Spleen (tissue), 11 donors: ENCODE data around the gene SLC39A13. TPM values are rescaled to one million over a fixed set of nuclear protein-coding genes. Genes with fewer than 3 reads are reported as not detected.
A peak's percentile ranks its signal among the peaks of the same experiment; 100 is the strongest.
"Not testable (repeated sequence)": the region's sequence is repeated elsewhere in the genome, so short reads cannot be mapped to it uniquely, and the experiment has no call there.

Experiments
- DNase-seq: peaks from one replicate; pipeline ENCODE4 v3.0.0-alpha.2; 2020
- H3K27ac ChIP-seq, 8 donors: fragments of 200-600 bp; sonication (generic) in 7 of 8; 1 replicate in 4 of 8; 2 replicates in 4 of 8; pipeline versions ENCODE4 v1.5.0 to v1.8.0; 2016 to 2021; ENCODE audit warnings: inconsistent platforms in 4 of 8, mild to moderate bottlenecking in 4 of 8, moderate library complexity in 1 of 8
- H3K27me3 ChIP-seq, 7 donors: fragments of 200-600 bp; sonication (generic) in 6 of 7; replicated peaks in 1 of 7; 1 replicate in 4 of 7; 2 replicates in 3 of 7; pipeline versions ENCODE4 v1.5.0 to v1.8.0; 2016 to 2021; ENCODE audit warnings: inconsistent platforms in 3 of 7, mild to moderate bottlenecking in 1 of 7
- H3K36me3 ChIP-seq, 6 donors: fragments of 200-600 bp; sonication (generic) in 5 of 6; 1 replicate in 4 of 6; 2 replicates in 2 of 6; pipeline versions ENCODE4 v1.5.0 to v1.8.0; 2016 to 2021; ENCODE audit warnings: inconsistent platforms in 2 of 6
- H3K4me1 ChIP-seq, 6 donors: fragments of 200-600 bp; sonication (generic) in 5 of 6; 1 replicate in 3 of 6; 2 replicates in 3 of 6; pipeline versions ENCODE4 v1.5.0 to v1.8.0; 2016 to 2021; ENCODE audit warnings: inconsistent platforms in 3 of 6
- H3K4me3 ChIP-seq, 8 donors: fragments of 200-600 bp; sonication (generic) in 7 of 8; 1 replicate in 4 of 8; 2 replicates in 4 of 8; pipeline versions ENCODE4 v1.5.0 to v1.8.0; 2016 to 2021; ENCODE audit warnings: inconsistent platforms in 4 of 8, mild to moderate bottlenecking in 4 of 8, moderate library complexity in 2 of 8
- H3K9me3 ChIP-seq, 8 donors: fragments of 200-600 bp; sonication (generic) in 7 of 8; 1 replicate in 4 of 8; 2 replicates in 4 of 8; pipeline versions ENCODE4 v1.5.0 to v1.8.0; 2016 to 2021; ENCODE audit warnings: inconsistent platforms in 4 of 8
- POLR2A ChIP-seq, 3 donors: fragments of 450-650 bp; IDR thresholded peaks; one replicate each; pipeline ENCODE4 v1.5.1; 2017; ENCODE audit warnings: antibody characterized with exemption in 3 of 3, mild to moderate bottlenecking in 1 of 3
- POLR2AphosphoS5 ChIP-seq, 3 donors: sonication (generic); formaldehyde crosslinking; IDR thresholded peaks; one replicate each; pipeline ENCODE4 v1.5.1; 2017; ENCODE audit warnings: antibody characterized with exemption in 3 of 3
- WGBS, 5 donors: extraction: QIAGEN DNeasy Blood & Tissue Kit in 3 of 5; methylation state at CpG; one replicate each; pipeline versions ENCODE4 v1.1.5 to v1.1.7; 2013 to 2018; 5-methylcytosine and 5-hydroxymethylcytosine counted together
- intact Hi-C: fragments of 100-400 bp; cut with DNase I; formaldehyde crosslinking; loops from one replicate; pipeline ENCODE4 v1.15.0; 2023; ENCODE audit warnings: low total_unique reads
- polyA plus RNA-seq, 3 donors: library from polyadenylated mRNA; stranded (reverse); fragments of 200-250 nt; gene quantifications; one replicate each; pipeline ENCODE4 v1.2.1, GENCODE V29; 2013
- total RNA-seq, 7 donors: library from RNA; depleted of rRNA in 3 of 7; stranded (reverse); fragments of >200 nt in 3 of 7; fragmentation: NEBNext Ultra II Directional in 4 of 7; extraction: Animal tissue kit (Norgen Biotek cat#: 25700) in 4 of 7; gene quantifications; one replicate each; pipeline versions ENCODE4 v1.1.0 to v1.2.1, GENCODE V29; 2016 to 2021
- TF ChIP-seq, protein P1 (sequence below), 11 experiments: fragments of 200-600 bp in 7 of 11; fragments of 450-650 bp in 4 of 11; sonication (generic) in 4 of 11; IDR thresholded peaks in 8 of 11; conservative IDR thresholded peaks in 3 of 11; 1 replicate in 7 of 11; 2 replicates in 4 of 11; pipeline versions ENCODE4 v1.4.0 to v1.8.0; 2016 to 2021; ENCODE audit warnings: antibody characterized with exemption in 11 of 11, inconsistent platforms in 4 of 11, mild to moderate bottlenecking in 1 of 11
- donor health status: healthy with polysubstance abuse.
- donor health status: DM: no; HTN: no; CAD: no; lungs with moderate emphysema.
- donor health status: DM: no; HTN: no; CAD: no.
- donor health status: Bipolar disorder and iron deficiency.
- donor health status: healthy.
- donor health status: DM: no; HTN: no; CAD: no.
- donor health status: DM: yes; HTN: yes; CAD: no.

Gene SLC39A13
- total and polyA plus RNA-seq, 10 donors = 21.7 to 48.4 (median 40.4) TPM

DNA sequence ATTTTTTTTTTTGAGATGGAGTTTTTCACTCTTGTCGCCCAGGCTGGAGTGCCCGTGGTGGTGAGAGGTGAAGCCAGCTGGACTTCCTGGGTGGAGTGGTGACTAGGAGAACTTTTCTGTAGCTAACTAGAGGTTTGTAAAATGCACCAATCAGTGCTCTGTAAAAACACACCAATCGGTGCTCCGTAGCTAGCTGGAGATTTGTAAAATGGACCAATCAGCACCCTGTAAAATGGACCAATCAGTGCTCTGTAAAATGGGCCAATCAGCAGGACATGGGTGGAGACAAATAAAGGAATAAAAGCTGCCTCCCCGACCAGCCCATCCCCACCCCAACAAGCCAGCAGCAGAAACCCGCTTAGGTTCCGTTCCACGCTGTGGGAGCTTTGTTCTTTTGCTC, 45.0 kb downstream of the SLC39A13 start:
- Histone ChIP-seq H3K4me1 (peaks cover 0 to 21% (median 7%) of the 10 kb centered on the region in 6 donors), H3K9me3 (no peaks in the 10 kb centered on the region), H3K36me3 (peaks cover 0 to 1% (median 0%) of the 10 kb centered on the region in 6 donors), H3K27ac (no peak overlapping the region), H3K27me3 (no peaks in the 10 kb centered on the region), H3K4me3 (no peak overlapping the region)
- no peak for TF ChIP-seq POLR2A (IDR thresholded peaks at IDR 0.05)
- 93 to 97% (median 95%) methylated on average over 8 of the region's 8 CpGs for WGBS, 5 donors
- intact Hi-C loops = no loop called here
- DNase-seq = no peak

DNA sequence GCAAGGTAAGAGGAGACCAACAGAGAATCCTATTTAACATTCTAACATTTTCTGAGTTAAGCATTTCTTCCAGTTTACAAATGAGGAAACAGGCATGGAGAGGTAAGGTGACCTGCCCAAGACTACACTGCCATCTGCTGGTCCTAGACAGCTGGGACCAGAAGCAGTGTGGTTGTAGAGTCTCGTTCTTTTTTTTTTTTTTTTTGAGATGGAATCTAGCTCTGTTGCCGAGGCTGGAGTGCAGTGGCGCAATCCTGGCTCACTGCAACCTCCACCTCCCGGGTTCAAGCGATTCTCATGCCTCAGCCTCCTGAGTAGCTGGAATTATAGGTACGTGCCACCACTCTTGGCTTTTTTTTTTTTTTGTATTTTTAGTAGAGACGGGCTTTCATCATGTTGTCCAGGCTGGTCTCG, 45.9 kb downstream of the SLC39A13 start:
- Histone ChIP-seq H3K4me1 (peaks cover 0 to 15% (median 5%) of the 10 kb centered on the region in 6 donors), H3K36me3 (peaks cover 0 to 10% (median 3%) of the 10 kb centered on the region in 6 donors)
- TF ChIP-seq POLR2AphosphoS5 (IDR thresholded peaks at IDR 0.05) = peak in 1 of 3 donors; percentile 58
- TF ChIP-seq, protein P1, sequence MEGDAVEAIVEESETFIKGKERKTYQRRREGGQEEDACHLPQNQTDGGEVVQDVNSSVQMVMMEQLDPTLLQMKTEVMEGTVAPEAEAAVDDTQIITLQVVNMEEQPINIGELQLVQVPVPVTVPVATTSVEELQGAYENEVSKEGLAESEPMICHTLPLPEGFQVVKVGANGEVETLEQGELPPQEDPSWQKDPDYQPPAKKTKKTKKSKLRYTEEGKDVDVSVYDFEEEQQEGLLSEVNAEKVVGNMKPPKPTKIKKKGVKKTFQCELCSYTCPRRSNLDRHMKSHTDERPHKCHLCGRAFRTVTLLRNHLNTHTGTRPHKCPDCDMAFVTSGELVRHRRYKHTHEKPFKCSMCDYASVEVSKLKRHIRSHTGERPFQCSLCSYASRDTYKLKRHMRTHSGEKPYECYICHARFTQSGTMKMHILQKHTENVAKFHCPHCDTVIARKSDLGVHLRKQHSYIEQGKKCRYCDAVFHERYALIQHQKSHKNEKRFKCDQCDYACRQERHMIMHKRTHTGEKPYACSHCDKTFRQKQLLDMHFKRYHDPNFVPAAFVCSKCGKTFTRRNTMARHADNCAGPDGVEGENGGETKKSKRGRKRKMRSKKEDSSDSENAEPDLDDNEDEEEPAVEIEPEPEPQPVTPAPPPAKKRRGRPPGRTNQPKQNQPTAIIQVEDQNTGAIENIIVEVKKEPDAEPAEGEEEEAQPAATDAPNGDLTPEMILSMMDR (IDR thresholded peaks at IDR 0.05 in 8 of 11, conservative IDR thresholded peaks at IDR 0.05 in 3 of 11) = peak; percentile 58 to 87 (median 76)
- H3K4me3 ChIP-seq, H3K9me3 ChIP-seq, H3K27me3 ChIP-seq, intact Hi-C loops, H3K27ac ChIP-seq: not testable (repeated sequence)
- 24 to 30% (median 27%) methylated on average over 7 to 8 of the region's 8 CpGs for WGBS, 5 donors
- peak; percentile 82 for DNase-seq

DNA sequence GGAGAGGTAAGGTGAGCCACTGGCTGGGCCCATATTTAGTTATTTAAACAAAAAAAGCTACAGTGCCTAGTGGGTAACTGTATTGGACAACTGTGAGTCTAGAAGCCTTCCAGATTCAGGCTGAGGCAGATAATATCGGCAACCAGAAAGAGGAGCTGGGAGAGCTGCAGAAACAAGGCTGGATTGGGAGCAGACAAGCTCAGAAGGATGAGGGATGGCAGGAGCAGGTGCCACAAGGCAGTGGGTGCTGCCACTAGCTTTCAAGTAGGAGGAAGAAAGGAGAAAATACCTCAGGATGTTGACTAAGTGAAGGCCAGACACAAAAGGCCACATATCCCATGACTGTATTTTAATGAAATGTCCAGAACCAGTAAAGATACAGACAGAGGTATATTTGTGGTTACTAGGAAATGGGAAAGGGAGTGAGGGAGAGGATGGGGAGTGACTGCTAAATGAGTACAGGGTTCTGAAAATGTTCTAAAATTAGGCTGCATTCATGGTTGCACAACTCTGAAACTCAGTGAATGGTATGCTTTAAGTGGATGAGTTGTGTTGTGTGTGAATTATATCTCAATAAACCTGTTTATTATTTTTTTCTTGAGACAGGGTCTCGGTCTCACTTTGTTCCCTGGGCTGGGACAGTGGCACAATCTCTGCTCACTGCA, 52.3 kb downstream of the SLC39A13 start:
- H3K27me3 ChIP-seq = no peaks in the 10 kb centered on the region
- no peak overlapping the region for H3K4me3 ChIP-seq
- 96 to 100% (median 97%) methylated on average over 2 of the region's 2 CpGs for WGBS, 5 donors
- peaks cover 0 to 74% (median 20%) of the 10 kb centered on the region in 6 donors for H3K36me3 ChIP-seq
- DNase-seq = no peak
- no peak overlapping the region for H3K27ac ChIP-seq
- H3K4me1 ChIP-seq = peaks cover 0 to 8% (median 1%) of the 10 kb centered on the region in 6 donors
- H3K9me3 ChIP-seq = no peaks in the 10 kb centered on the region
- intact Hi-C loops = no loop called here
- TF ChIP-seq POLR2AphosphoS5 (IDR thresholded peaks at IDR 0.05) (no peak), POLR2A (IDR thresholded peaks at IDR 0.05) (no peak)
- TF ChIP-seq, protein P1 (IDR thresholded peaks at IDR 0.05 in 8 of 11, conservative IDR thresholded peaks at IDR 0.05 in 3 of 11) = no peak

DNA sequence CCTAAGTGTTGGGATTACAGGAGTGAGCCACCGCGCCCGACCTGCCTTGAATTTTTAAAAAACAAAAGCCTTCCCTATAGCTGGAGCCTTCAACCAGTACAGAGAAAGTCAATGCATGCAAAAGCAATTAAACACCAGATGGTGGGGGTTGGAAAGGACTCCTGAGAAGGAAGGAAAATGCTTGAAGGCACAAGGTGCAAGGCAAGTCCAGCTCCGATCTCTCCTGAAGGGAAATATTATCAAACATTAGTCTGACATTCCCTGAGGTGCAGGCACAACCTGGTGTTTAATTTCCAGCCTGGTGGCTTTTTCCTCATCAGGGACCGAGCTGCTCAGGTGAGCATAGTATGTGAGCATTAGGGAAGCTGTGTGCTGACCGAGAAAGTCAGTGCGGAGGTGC, 53.5 kb downstream of the SLC39A13 start:
- 95 to 98% (median 97%) methylated on average over 7 of the region's 7 CpGs for WGBS, 5 donors
- DNase-seq = peak; percentile 40
- intact Hi-C loops = no loop called here
- H3K9me3 ChIP-seq = no peaks in the 10 kb centered on the region
- H3K27me3 ChIP-seq = no peaks in the 10 kb centered on the region
- no peak overlapping the region for H3K4me3 ChIP-seq
- peaks cover 0 to 19% (median 11%) of the 10 kb centered on the region in 6 donors for H3K4me1 ChIP-seq
- peaks cover 0 to 85% (median 22%) of the 10 kb centered on the region in 6 donors for H3K36me3 ChIP-seq
- no peak overlapping the region for H3K27ac ChIP-seq
- TF ChIP-seq POLR2AphosphoS5 (IDR thresholded peaks at IDR 0.05) = no peak
- no peak for TF ChIP-seq POLR2A (IDR thresholded peaks at IDR 0.05)
- TF ChIP-seq, protein P1 (IDR thresholded peaks at IDR 0.05 in 8 of 11, conservative IDR thresholded peaks at IDR 0.05 in 3 of 11) = no peak
